Cortex of kidney (tissue), 1 donor: ENCODE measurements around the gene AP1S1.

ENCODE experiments used
- DNase-seq: peaks from one replicate; lab custom pipeline; 2025; lab: John Stamatoyannopoulos, UW

The AP1S1 gene

DNA sequence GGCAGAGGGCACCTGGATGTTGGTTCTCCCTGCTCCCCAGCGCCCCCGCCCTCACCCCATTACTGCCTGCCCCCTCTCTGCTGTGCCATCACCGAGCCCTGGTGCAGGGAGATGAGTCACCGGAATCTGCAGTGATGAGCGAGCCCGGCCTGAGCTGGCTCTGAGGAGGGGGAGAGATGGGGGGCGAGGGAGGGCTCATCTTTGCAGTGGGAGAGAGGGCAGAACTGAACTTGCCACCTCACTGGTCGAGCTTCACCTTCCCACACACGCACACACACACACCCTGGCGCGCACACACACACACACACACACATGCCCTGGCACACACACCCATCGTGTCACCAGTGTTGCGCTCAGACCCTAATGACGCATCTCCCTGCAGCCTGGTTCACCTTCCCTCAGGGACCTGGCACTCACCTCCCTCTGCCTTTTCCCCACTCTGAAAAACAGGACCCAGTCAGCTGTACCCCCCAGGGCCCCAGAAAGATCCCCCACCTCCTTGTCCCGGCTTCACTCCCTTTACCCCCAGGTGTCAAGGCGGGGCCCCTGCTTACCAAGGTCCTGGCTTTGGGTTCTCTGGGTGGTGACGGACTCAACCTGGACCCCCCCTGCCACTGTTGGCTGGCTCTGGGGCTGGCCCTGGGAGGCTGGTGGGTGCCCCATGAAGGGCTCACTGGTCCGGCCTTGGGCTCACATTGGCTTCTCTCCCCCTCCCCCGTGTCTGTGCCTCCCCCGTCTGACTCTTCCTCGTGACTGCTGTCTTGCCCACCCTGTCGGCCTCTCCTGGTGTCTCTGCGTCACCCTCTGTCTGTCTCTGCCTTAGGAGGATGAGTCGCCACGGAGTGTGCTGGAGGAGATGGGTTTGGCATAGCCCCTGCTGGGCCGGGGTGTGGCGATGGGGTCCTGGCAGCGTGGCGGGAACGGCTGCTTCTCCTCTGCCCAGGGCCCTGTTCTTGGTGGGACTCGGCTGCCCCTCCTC, 5.7 kb downstream of the AP1S1 start:
- no peak for DNase-seq

DNA sequence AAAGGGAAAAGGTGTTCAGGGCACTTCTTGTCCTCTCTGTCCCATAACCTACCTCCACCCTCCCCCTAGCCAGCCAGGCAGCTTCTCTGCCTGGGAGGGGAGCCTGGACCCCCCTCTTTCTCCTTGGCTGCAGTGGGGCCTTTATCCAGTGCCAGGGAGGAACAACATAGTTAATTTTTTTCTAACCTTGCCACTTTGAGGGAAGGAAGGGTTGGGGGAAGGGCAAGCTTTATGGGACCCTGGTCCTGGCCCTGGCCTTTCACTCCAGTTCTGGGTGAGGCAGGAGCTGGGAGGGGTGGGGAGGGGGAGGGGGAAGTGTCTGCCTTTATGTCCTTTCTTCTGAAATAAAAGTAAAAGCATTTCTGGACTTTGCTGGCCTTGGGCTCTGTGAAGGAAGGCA, 6.6 kb downstream of the AP1S1 start:
- DNase-seq = no peak

DNA sequence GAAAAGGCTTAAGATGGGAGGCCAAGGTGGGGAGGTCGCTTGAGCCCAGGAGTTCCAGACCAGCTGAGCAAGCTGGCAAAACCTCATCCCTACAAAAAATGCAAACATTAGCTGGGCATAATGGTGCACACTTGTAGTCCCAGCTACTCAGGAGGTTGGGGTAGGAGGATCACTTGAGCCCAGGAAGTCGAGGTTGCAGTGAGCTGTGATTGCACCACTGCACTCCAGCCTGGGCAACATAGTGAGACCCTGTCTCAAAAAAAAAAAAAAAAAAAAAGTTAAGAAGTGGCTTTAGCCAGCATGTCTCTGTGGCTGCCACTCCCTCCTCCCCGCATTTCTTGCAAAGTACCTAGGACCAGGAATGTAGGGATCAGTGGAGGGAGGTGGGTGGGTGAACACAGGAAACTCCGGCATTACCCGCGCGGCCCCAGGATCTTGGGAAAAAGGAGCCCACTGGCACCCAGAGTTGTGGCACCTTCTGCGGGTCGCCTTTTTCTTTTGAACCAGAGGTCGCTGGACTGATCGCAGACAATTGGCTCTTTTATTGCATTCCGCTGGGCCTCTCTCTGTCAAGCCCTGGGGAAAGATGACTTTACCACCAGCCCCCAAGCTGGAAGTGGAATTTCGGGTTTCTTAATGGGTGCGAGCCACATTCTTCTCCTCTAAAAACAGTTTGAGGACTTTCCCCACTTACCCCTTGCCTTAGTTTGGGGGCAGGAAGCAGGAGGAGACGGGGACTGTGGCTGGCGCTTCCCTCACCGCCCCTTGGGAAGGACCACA, 7.6 kb downstream of the AP1S1 start:
- DNase-seq = no peak

DNA sequence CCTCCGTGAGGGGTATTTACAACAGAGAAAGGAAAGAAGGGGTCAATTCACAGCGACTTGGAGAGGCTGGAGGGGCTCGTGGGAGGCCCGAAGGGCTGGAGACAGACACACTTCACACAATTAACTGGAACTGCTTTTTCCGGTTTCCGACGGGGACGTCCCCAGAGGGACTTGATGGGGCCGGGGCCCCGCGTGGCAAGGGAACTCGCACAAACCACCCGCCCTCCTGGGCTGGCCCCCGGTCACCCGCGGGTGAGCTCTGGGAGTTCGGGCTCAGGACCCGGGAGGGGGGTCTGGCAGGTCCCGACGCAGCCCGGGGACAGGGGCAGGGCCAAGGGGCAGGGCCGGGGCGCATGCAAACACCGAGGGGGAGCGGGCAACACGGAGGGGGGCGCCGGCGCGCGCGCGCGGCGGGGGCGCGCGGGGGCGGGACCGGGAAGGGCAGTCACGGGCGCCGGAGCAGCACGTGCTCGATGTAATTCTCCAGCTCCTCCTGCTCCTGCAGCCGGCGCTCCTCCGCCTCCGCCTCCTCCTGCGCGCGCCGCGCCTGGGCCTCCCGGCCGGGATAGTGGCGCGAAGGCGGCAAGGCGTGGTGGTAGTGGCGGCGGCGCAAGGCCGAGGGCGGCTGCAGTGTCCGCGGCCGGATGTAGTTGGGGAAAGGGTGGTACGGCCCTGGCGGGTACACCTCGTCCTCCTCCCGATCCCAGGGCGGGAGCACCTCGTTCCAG, 8.4 kb downstream of the AP1S1 start:
- no peak for DNase-seq

DNA sequence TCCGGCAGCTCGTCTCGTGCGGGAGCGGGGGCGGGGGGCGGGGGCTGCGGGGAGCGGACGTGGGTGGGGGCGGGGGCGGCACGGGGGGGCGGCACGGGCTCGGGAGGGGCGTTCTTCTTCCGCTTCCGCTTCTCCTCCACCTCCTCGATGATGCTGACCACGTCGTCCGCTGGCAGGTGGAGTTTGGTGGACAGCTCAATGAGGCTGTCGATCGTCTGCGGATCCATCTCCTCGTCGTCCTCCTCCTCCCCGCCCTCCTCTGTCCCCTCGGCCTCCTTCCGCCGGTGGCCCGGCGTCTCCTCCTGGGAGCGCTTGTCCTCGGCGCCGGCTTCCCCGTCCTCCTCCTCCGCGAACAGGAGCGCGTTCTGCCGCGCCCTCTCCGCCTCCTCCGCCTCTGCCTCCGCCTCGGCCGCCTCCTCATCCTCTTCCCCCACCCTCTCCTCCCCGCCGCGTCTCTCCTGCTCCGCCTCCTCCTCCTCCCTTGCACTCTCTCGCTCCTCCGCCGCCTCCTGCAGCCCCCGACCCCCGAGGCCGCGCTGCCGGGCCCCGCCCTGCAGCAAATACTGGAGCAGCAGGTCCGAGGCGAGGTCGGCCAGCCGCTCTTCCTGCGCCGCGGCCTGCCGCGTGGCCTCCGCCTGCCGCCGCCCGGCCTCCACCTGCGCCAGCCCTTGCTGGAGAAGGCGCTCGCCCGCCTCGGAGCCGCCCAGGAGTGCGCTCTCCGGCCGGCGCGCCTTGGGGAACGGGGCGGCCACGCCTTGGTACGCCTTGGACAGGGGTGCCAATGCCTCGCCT, 9.2 kb downstream of the AP1S1 start:
- no peak for DNase-seq

DNA sequence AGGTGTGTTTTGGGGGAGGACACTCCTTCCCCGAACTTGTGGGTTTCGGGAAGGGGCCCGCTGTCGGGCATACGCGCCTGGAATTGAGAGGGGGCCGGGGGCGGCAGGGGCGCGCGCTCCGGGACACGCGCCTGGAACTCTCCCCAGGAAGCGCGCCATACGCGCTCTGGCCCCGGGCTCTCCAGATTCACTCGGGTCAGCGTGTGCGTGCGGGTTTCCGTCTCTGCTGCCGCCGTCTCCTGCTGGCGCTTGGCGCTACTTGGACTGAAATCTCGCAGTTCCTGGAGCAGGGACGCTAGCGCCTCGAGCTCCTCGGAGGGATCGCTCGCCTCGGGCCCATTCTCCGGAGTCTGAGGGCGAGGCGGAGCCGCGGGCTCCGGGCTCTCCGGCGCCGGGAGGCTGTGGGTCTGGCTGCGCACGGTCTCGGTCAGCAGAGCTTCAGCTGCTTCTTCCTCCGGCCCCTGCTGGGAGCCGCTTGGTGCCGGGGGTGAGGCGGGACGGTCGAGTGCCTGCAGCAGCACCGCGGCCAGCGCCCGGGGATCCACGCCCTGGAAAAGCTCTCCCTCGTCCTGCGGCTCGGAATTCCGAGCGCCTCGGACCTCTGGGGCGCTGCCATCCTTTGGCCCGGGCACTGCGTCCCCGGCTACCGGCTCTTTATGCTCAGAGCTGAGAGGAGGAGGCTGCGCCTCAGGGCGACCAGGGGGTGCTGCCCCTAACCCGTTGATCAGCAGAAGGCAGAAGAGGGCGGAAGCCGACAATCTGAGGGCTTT, 10.0 kb downstream of the AP1S1 start:
- no peak for DNase-seq

DNA sequence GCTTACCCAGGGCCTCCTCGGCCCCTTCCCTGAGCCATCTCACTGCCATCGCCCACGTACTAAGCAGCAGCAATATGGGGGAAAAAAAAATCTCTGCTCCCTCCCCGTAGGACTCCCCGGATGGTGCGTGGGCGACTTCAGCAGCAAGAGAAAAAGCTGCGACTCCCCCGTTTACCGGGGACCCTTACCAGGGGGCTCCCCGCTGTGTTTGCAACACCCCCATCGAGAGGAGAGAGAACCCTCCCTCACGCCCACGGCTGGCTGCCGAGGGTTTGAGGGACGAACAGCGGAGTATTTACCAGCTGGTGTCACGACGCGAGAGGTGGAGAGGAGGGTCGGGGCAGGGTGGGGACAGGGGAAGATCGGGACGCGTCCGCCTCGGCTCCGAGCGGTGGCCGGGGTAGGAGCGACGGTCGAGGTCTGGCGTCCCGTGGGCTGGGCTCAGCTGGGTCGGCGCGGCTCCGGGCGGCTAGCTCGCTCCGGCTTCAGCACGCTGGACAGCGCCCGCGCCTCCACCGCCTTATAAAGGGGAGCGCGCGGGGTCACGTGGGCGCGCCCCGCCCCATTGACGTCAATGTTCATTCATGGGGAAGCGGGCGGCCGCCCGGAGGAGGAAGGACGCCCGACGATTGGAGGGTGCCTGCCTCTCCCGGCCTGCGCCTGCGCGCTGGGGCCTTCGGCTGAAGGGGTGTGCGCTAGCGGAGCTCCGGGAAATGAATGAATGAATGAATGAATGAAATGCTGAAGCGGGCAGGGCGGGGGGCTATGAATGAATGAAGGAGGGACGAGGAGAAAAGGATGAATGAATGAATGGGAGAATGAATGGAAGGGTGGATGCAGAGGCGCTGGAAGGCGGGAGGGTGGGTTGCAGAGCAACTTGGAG, 11.0 kb downstream of the AP1S1 start, which contains the start of gene VGF:
Gene VGF (minus strand): TSS at position 495 of the 883 bp plus-strand sequence. CDS start 726 bp downstream, outside the sequence.
- no peak for DNase-seq

DNA sequence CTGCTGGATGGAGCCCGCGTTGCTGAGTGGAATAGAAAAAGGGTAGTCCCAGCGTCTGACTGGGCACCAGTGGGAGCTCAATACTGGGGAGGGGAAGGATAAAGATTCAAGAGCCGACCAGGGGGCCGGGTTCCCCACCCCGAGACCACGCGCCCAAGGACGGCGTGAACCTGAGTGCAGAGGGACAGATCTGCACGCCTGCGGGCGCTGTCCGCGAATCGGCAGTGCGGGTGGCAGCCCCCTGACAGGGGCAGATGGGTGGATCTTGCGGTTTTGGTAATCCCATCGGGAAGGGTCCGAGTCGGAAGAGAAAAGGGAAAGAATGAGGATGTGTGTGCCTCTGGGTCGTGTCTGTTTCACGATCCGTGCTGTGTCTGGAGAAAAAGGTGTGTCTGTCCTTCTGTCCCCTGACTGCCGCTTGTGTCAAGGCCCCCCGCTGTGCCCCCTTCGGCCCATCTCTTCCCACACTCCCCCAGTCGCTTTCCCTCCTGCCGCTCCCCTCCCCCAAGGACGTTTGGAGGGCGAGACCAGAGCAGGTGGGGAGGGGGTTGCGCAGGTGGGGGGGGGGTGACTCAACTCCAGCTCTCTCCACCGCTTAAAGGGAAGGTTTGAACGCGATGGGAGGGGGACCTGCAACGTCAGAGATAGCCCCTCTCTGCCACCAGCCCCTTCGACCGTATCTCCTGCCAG, 11.8 kb downstream of the AP1S1 start:
- no peak for DNase-seq

DNA sequence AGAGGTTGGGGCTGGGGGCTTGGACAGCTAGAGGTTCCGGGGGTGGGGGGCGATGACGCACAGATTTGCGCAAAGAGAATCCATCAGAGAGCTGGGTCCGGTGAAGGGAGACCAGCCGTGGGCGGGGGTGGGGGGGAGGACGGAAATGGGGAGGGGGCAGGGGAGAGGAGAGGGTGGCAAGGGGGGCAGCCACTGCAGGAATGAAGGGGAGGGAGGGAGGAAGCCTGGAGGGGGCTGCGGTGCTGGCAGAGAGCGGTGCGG, 12.3 kb downstream of the AP1S1 start:
- no peak for DNase-seq

DNA sequence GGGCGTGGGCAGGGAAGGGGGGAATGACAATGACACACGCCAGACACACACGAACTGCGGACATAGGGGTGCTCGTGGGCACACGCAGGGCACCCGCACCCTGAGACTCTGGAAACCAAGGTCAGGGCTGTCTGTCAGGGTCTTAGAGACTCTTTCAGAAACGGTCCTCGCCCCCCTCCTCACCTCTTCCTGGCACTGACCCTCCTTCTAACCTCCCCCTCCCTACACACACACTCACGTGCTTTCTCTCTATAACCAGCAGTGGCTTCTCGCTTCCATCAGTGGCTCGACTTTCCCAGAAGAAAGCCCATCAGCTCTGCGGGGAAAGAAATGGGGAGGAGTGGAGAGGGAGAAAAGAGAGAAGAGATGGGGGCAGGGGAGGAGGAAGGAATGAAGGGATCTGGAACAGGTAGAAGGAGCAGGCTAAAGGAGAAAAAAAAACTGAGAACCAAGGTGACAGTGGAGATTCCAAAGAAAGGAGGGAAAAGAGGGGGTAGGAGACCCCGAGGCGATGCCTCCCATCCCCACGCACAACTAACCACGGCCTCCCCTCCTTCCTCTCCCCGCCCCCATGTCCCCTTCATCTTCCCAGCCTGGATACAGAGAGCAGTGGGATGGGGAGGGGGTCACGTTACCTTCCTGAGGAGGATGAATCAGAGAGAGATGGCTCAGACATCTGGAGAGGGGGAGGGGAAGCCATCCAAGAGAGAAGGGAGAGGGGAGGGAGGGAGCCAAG, 12.8 kb downstream of the AP1S1 start:
- no peak for DNase-seq

DNA sequence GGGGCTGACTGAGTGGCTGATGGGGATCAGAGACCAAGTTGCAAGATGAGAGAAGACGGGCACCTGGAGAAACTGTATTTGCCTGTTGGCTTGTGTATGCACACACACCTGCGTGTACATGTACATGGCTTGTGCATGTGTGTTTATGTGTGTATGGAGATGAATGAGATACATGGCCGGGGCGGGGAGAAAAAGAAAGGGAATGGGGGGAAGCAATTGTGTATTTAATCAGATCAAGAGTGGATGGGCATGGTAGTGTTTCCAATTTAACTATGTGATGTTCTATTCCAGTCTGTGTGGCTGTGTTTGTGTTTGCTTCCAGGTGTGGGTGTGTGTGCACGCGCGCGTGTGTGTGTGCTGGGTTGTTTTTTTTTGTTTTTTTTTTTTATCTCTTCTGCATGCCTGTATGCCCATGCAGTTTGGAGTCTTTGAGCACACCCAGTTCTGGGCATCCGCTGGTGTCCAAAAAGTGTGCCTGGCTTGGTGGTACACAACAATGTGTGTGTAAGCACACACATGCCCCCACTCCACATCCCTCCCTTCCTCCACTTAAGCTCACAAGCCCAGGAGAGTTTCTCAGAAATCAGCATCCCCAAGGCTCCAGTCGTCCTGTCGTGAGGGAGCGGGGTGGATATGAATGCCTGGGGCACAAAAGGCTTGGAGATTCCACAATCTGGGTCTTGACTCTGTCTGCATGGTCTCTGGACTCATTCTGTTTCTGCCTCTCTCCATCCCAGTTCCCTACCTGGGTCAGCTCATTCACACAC, 13.6 kb downstream of the AP1S1 start:
- DNase-seq = no peak

DNA sequence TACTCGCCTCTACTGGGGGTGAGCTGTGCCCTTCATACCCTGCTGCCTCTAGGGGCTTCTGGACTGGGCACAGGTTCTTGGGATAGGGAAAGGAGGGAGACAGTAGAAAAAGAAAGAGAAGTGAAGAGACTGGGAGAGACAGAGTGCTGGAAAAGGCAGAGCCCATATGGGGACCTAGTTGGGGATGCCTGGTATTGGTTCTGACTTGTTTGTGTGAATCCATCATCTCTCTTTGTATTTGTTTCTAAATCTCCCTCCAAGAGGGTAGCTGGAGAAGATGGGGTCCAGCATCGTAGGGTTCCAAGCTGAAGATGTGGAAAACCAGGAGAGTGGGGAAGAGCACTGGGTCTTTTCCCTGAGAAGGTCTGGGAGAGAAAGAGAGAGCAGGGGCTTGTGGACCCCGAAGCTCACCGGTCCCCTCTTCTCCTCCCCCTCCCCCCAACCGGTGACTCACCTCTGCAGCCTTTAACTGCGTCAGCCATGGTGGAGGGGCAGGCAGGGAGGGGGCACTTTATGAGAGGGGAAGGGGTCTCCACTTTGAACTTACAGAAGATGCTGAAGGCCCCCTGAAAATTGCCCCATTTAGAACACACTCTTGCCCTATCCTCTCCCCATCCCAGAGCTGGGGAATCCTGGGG, 14.3 kb downstream of the AP1S1 start:
- DNase-seq = no peak

DNA sequence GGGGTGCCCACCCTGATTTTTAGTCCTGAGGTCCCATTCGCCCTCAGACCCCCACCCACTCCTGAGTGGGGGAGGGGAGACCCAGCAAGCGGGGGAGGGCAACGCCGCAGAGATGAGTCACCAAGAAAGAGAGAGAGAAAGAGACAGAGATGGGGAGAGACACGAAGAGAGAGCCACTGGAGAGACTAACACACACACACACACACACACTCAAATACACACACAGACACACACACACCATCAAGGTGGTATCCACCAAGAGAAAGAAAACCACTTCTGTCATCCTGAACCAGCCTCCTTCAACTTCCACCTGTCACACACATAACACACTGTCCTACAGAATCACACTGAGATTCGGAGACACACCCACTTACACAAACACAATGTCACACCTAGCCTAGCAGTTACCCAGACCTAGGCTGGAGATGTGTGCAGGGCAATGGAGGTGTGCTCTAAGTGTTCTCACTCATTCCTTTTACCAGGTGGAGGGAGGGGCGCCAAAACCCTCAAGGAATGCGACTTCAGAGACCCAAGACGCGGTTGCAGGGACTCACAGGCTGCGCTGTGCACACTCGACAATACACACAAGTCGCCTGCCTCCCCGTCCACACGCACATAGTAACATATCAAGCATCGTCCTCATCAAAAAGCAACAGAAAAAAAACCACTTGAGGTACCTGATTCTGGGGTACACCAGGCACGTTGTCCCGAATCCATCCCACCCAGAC, 15.0 kb downstream of the AP1S1 start:
- no peak for DNase-seq

DNA sequence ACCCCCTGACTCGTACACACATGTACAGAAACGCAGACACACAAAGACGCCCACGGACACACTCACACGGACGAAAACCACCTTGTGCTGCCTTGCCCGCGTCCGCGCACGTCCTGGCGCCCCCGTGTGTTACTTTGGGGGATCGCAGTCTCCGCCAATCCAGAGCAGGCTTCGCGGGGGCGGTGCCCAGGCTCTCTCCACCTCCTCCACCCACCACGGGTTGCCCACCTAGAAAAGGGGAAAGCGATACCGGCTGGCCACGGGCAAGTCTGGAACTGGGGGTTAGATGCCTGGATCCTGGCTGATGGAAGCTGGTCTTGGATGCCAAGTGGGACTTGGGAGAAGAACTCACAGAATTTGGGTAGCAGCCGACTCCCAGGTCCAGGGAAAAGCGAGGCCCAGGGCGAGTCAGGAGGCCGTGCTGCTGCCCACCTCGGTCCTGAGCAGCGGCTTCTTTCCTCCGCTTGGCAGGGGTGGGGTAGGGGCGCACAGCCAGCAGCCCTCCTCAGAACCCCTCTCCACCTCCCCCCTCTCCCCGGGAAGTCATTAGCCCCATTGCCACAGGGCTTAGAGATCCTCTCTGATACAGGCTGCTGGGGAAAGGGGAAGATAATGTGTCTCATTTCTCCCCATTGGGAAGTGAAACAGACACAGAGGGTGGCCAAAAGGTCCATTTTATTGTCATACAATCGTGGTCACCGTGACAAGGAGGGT, 15.7 kb downstream of the AP1S1 start:
- no peak for DNase-seq

DNA sequence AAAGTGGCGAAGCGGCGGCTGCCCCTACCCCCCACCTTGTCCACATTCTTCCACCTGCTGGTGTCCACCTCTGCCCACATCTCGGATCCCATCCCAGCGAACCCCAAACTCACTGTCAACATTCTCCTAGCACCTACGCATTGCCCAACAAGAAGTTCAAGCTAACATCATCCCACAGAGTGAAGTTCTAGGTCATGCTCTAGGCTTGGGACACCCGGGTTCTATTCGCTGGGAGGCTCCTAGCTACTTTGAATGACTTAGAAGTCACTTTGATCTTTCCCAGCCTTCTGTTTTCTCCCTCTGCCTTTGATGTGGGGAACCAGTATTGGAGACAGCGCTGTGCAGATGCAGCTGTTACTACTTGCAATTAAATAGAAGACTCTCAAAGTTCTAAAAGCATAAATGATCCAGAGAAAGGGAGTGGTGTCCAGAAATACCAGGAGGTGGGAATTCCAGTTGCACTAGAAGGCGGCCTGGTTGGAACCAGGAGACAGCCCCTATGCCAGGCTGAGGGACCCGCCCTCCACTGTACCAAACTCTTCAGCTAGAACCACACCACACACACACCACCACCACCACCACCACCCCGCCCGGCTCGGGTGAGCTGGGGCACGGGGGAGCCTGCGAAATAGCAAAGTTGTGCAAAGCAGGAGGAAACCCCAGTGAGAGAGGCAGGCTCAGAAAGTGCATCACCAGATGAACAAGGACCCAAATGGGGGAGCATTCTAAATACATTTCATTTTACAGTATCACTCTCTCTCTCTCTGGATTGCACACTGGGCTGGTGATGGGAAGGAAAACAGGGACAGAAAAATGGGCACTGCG, 16.6 kb downstream of the AP1S1 start:
- no peak for DNase-seq
